ENCODE data around the gene RAVER2. TPM values are rescaled to one million over a fixed set of nuclear protein-coding genes. Genes with fewer than 3 reads are reported as not detected.

RAVER2 gene
- total RNA-seq, 1 experiment from 2014 or later: 11.4 TPM

- no peak for DNase-seq (ENCODE audit: low read depth, low spot score)
- in situ Hi-C loops (cut with HindIII; ENCODE audit: low pct_unique_long_range_greater_than_20kb, low sequenced_read_pairs): no loop called here
Observed at GRCh38 chr1:64877598-64877997, 132.7 kb downstream of the RAVER2 start.

DNA sequence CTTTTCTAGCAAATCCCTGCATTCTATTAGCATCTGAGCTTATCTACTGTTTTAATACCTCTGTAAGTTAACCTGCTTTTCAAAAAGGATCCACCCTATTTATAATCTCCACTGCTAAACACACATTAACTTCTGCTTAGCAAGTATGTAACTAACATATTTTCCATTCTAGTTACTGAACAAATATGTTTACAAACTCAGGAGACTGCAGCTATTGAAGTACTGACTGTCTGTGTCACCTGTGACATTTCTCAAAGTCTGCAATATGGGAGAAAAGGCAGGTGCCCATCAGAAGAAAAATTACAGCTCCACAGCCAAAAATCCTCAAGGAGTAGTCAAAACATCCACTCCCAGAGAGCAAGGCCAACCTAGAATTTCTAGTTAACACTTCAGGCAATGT lies 133.2 kb downstream of the RAVER2 start:
- in situ Hi-C loops (cut with HindIII; ENCODE audit: low pct_unique_long_range_greater_than_20kb, low sequenced_read_pairs): no loop called here
- DNase-seq (ENCODE audit: low read depth, low spot score): no peak

DNA sequence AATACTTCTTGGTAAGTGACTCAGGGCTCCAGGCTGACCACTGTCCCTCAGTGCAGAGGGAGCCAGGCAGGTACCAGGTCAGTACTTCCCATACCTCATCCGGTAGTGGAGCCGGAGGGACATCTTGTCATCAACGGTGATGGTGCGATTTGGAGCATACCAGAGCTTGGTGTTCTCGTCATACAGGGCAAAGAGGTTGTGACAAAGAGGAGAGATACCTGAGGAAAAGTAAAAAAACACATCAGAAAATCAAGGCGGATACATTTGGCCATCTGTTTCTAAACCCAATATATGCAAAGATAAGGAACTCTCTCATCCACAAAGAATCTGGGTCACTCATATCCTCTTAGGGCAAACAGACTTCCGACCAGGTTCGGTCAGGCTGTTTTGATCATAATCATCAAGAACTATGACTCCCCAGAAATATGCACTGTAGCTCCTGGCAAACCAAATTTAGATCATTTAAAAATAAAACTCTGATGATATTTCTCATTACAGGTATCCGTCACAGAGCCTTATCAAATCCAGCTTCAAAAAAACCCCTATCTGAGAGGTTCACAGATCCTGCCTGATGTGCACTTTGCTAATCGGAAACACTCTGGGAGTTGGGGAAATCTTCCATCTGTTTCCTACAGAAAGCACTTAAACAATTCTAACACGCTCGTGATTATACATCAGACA lies 134.2 kb downstream of the RAVER2 start:
- in situ Hi-C loops (cut with HindIII; ENCODE audit: low pct_unique_long_range_greater_than_20kb, low sequenced_read_pairs): no loop called here
- no peak for DNase-seq (ENCODE audit: low read depth, low spot score)

GRCh38 chr1:64880449-64880848 lies 135.6 kb downstream of the RAVER2 start:
- in situ Hi-C loops (cut with HindIII; ENCODE audit: low pct_unique_long_range_greater_than_20kb, low sequenced_read_pairs): no loop called here
- no peak for DNase-seq (ENCODE audit: low read depth, low spot score)

DNA sequence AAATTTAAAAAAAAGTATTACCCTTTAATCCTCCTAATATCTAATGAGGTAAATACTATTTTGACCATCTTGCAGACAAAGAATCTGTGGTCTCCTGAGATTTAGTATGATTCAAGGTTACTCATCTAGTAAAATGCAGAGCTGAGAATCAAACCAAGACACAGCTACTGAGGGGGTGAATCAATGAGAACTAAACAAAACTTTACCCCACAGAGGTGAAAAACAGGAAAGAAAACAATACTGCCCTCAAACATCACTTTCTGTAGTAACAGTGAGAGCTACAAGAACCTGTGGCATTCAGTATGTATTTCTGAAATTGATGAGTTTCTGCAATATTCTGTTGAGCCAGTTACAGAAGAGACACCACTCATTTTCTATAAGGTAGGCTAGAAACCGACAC lies 136.4 kb downstream of the RAVER2 start:
- no peak for DNase-seq (ENCODE audit: low read depth, low spot score)

More for the DNA sequence above, 136.4 kb downstream of the RAVER2 start:
- in situ Hi-C loops (cut with HindIII; ENCODE audit: low pct_unique_long_range_greater_than_20kb, low sequenced_read_pairs): no loop called here

Other genes starting within 250 kb of the RAVER2 start
- gene JAK1, start 221.5 kb downstream of the RAVER2 start, total RNA-seq (2014; rRNA removed; shearing (Covaris generic)): 41.3 and 43.5 TPM in 2 replicates